Measurements from ENCODE around the gene RAMP1. TPM values are rescaled to one million over a fixed set of nuclear protein-coding genes. Genes with fewer than 3 reads are reported as not detected.

RAMP1 gene
- total RNA-seq, 1 donor = 2.1 TPM

DNA sequence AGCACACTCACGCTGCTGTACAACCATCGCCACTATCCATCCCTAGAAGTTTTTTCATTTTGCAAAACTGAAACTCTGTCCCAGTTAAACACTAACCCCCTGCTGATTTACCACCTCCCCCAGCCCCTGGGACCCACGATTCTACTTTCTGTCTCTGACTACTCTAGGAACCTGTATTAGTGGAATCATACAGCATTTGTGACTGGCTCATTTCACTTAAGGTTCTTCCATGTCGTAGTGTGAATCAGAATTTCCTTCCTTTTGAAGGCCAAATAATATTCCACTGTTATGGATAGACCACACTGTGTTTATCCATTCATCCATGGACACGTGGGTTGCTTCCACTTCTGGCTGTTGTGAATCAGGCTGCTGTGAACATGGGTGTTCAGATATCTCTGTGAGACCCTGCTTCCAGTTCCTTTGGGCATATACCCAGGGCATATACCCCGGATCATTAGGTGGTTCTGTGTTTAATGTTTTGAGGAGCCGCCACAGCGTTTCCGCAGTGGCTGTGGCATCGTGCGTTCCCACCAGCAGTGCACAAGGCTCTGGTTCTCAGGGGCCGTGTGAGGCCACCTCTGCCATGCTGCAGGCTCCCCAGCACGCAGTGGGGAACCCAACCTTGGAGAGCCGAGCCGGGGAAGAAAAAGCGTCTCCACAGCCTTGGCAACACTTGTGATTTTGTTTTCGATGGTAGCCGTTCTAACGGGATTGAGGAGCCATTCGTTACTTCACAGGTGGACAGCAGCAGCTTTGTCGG is 10.1 kb downstream of the RAMP1 start:
- Histone ChIP-seq H3K4me1 (ENCODE audit: insufficient read depth, low read length) (peaks cover 3% of the 10 kb centered on the region), H3K27me3 (ENCODE audit: insufficient read depth, low read length) (no peaks in the 10 kb centered on the region), H3K4me3 (ENCODE audit: low read length) (no peak overlapping the region), H3K9me3 (ENCODE audit: low read depth, low read length) (no peaks in the 10 kb centered on the region)

DNA sequence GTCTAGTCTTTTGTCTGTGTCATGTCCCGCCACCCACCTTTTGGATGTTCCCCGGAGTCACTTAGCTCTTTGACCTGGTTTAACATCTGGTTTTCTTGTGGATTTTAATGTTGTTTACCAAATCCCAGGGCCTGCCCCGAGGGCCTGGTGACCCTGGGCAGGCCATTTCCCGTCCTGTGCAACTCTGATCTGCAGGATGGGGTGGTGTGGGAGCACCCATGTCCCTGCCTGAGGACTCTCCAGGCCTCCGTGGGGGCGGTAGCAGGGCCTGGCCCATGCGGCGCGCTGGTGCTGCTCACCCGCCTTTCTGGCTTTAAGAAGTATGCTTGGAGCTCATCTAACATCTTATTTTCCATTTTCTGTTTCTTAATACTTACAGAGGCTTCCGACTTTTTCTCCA is 10.7 kb downstream of the RAMP1 start:
- no peak overlapping the region for H3K4me3 ChIP-seq (ENCODE audit: low read length)
- no peaks in the 10 kb centered on the region for H3K27me3 ChIP-seq (ENCODE audit: insufficient read depth, low read length)
- peaks cover 3% of the 10 kb centered on the region for H3K4me1 ChIP-seq (ENCODE audit: insufficient read depth, low read length)
- no peaks in the 10 kb centered on the region for H3K9me3 ChIP-seq (ENCODE audit: low read depth, low read length)

DNA sequence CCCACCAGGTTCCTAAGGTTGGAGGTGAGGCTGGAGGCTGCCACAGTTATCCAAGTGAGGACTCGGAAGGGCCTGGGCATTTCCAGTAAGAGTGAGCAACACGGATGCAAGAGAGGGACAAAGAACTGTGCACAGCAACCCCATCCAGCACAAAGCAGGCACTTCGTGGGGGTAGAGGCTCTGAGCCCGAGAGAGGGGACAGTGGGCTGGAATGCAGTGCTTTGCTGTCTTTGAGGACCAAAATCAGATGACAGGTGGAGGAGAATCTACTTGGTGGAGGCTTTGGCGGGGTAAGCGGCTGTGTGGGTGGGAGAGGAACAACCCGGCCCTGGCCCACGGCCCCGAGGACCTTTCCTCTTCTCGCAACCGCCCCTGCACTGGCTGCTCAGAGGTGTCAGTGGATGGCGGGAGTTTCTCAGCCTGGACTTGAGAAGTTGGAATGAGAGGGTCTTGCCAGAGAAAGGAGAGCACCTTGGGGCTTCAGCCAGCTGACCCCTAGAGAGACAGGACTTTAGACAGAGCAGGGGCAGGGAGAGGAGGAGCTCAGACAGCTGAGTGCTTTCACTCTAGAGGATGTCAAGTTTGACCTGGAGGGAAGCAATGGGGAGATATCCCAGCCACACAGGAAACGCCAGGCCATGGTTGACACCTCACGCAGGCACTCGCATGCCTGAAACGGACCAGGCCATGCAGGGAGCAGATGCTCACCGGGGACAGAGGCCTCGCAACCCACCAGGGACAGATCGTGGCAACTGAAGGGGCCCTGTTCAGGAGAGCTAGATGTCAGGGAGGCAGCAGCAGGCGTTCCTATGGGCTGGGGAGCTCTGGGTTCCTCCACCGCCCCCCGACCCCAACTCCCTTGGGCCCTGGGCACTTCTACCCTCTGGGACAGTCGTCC is 11.6 kb downstream of the RAMP1 start:
- Histone ChIP-seq H3K9me3 (ENCODE audit: low read depth, low read length) (no peaks in the 10 kb centered on the region), H3K4me3 (ENCODE audit: low read length) (no peak overlapping the region), H3K4me1 (ENCODE audit: insufficient read depth, low read length) (peaks cover 3% of the 10 kb centered on the region), H3K27me3 (ENCODE audit: insufficient read depth, low read length) (no peaks in the 10 kb centered on the region)

DNA sequence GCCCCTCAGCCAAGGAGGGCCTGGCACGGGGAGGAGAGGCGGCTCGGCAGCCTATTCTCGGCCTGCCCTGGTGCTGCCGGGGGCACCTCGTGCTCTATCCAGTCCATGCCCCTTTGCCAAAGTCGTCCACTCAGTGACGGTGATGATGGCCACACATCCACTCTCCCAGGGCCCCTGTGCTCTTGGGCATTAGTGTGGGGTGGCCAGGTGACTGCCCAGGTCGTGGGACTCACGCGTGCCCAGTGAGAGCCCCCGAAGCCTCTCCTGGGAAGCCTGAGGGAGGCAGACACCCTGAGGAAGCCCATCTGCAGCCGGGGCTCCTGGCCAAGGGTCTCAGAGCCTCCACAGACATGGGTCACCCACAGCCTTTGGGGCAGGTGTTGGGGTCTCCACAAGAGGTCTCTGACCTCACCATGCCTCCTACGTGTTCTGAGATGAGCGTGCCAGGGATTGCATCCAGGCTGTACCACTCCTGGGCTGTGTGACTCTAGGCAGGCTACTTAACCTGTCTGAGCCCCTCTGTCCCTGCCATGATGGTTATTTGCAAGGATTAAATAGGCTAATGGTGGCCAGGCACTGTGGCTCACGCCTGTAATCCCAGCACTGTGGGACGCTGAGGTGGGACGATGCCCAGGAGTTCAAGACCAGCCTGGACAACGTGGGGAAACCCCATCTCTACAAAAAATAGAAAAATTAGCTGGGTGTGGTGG is 12.9 kb downstream of the RAMP1 start:
- peaks cover 3% of the 10 kb centered on the region for H3K4me1 ChIP-seq (ENCODE audit: insufficient read depth, low read length)
- H3K27me3 ChIP-seq (ENCODE audit: insufficient read depth, low read length) = no peaks in the 10 kb centered on the region
- no peak overlapping the region for H3K4me3 ChIP-seq (ENCODE audit: low read length)
- H3K9me3 ChIP-seq (ENCODE audit: low read depth, low read length) = no peaks in the 10 kb centered on the region

DNA sequence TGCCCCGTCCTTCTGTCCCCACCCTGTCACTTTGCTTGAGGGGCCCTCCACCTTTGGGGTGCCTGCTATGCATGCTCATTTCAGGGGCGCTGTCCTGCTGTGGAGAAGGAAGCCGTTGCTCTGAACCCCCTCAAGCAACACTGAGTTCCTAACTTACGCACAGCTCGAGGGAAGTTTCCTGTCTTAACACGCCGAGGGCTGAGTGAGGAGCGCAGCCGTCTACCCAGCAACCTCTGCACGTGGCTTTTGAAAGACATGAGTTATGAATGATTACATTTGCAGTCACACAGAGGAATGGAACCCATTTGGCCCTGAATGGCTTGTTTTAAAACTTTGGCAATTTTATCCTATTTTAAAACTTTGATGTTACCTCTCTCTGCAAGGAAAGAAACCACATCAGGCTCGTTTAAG is 14.0 kb downstream of the RAMP1 start:
- H3K27me3 ChIP-seq (ENCODE audit: insufficient read depth, low read length) = no peaks in the 10 kb centered on the region
- H3K9me3 ChIP-seq (ENCODE audit: low read depth, low read length) = no peaks in the 10 kb centered on the region
- peaks cover 3% of the 10 kb centered on the region for H3K4me1 ChIP-seq (ENCODE audit: insufficient read depth, low read length)
- H3K4me3 ChIP-seq (ENCODE audit: low read length) = no peak overlapping the region

DNA sequence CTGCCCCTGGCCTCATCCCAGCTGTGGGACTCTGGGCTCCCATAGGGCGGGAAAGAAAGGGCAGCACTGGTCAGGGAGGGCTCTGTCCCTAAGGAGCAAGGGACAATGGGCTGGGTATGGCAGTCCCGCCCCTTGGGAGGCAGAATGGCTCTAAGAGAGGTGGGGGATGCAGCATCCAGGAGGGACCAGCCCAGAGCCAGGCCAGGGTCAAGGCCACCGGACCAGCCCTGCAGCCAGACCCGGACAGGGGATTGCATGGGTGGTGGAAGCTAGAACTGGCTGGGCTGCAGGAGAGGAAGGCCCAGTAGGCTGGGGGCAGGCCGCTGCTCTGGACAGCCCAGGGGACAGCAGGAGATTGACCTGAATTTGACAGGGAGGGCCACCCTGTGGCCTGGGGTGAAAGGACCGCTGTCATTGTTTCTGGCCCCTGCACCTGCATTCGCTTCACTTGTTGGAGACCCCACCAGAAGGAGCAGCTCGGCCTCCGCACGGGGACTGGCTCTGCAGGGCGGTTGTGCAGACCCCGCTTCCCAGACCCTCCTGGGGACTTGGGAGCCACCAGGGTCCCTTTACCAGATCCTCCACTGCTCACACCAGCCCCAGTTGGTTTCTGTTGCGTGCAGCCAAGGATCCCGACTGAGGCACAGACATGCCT is 14.6 kb downstream of the RAMP1 start:
- Histone ChIP-seq H3K9me3 (ENCODE audit: low read depth, low read length) (no peaks in the 10 kb centered on the region), H3K27me3 (ENCODE audit: insufficient read depth, low read length) (no peaks in the 10 kb centered on the region), H3K4me3 (ENCODE audit: low read length) (no peak overlapping the region)

DNA sequence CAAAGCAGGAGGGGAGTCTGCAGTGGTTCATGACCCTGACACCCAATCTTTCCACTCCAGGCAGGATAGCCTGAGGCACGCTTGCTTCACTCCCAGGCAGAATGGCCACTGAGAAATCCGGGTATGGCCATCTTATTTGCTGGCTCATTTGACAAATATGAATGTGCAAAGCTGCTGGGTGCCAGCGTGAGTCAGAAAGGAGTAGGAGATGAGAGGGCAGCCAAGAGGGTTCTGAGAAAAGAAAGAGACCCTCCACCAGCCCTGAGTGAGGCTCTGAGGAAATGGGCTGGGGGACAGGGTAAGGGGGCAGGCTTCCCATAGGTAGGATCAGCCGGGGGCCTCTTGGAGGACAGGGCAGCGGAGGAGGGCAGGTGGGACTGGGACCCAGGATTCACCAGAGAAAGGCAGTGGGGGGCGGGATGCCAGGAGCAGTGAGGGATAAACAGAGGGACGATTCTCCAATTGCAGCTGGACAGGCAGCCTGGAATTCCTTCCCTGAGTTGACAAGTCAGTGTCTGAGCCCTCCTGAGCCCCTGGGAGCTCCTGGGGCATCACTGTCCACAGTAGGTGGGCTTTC is 15.2 kb downstream of the RAMP1 start:
- Histone ChIP-seq H3K4me1 (ENCODE audit: insufficient read depth, low read length) (no peaks in the 10 kb centered on the region), H3K9me3 (ENCODE audit: low read depth, low read length) (no peaks in the 10 kb centered on the region), H3K27me3 (ENCODE audit: insufficient read depth, low read length) (no peaks in the 10 kb centered on the region), H3K4me3 (ENCODE audit: low read length) (no peak overlapping the region)

More for the DNA sequence above, 14.6 kb downstream of the RAMP1 start:
- no peaks in the 10 kb centered on the region for H3K4me1 ChIP-seq (ENCODE audit: insufficient read depth, low read length)

DNA sequence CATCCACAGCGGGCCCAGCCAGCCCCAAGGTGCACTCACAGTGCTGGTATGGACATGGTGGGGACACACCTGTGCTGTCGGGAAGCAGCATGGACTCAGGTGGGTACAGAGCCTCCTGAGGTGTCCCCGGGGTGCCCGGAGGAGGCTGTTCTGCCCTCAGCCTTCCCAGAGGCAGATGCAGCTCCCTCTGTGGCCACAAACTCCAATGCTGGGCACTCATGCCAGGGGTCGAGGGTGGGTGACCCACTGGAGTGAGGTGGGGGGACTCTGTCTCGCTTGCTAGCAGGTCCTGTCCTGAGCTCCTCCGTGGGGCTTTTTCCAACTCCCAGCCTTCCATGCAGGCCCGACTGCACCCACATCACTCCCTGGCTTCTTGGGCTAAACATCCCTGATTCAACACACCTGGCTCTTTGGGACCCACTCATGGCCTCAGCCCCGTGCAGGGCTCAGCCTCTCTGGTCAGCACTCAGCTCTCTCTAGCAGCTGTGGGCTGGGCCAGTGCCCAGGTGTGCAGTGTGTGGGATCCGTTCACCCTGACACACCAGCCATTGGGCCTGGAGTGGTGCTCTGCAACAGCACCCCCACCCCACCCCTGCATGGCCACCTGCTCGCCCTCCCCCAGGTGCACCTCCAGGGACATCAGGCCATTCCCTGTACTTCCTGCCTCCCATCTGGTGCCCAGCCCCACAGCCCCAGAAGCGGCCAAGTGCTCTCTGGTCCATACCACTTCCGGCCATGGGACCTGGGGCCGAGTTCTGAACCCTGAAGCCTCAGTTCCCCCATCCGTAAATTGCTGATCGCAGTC is 16.0 kb downstream of the RAMP1 start:
- no peak overlapping the region for H3K4me3 ChIP-seq (ENCODE audit: low read length)
- no peaks in the 10 kb centered on the region for H3K27me3 ChIP-seq (ENCODE audit: insufficient read depth, low read length)
- H3K4me1 ChIP-seq (ENCODE audit: insufficient read depth, low read length) = no peaks in the 10 kb centered on the region
- H3K9me3 ChIP-seq (ENCODE audit: low read depth, low read length) = no peaks in the 10 kb centered on the region

DNA sequence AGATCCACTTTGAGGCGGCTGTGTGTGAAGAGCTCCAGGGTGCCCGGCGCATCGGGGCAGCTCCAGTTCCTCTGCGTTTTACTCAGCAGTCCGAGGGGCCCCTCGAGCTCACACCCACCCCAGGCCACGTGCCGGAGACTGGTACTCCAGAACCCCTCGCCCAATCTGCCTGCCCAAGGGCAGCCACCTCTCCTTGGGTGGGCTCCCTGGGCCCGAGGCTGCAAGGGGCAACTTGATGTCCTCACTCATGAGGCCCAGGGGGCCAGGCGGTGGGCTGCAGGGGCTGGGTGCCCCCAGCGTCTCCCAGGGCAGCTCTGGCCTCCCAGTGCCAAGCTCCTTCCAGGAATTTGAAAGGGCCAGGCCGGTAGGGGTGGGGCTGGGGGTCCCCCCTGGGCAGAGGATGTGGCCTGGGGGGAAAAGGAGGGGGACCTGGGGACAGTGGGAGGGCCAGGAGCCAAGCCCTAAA is 16.7 kb downstream of the RAMP1 start:
- H3K4me1 ChIP-seq (ENCODE audit: insufficient read depth, low read length) = no peaks in the 10 kb centered on the region
- no peaks in the 10 kb centered on the region for H3K9me3 ChIP-seq (ENCODE audit: low read depth, low read length)
- H3K27me3 ChIP-seq (ENCODE audit: insufficient read depth, low read length) = no peaks in the 10 kb centered on the region
- no peak overlapping the region for H3K4me3 ChIP-seq (ENCODE audit: low read length)

DNA sequence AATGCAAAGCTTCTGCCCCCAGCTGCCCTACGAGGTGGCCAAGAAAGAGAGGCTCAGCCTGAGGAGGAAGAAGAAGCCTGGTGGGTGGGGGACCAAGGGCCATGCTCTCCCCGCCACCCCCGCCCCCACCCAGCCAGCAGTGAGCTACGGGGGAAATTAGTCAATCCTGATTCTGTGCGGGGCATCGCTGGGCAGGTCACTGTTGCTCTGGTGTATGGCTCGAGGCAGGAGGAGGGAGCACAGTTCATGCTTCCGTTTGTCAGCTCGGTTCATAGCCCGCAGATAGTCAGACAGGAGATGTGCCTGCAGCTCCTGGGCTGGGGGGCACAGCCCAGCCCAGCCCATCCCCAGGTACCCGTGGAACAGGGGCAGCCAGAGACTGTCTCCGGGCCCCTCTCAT is 17.1 kb downstream of the RAMP1 start:
- Histone ChIP-seq H3K27me3 (ENCODE audit: insufficient read depth, low read length) (no peaks in the 10 kb centered on the region), H3K9me3 (ENCODE audit: low read depth, low read length) (no peaks in the 10 kb centered on the region)

DNA sequence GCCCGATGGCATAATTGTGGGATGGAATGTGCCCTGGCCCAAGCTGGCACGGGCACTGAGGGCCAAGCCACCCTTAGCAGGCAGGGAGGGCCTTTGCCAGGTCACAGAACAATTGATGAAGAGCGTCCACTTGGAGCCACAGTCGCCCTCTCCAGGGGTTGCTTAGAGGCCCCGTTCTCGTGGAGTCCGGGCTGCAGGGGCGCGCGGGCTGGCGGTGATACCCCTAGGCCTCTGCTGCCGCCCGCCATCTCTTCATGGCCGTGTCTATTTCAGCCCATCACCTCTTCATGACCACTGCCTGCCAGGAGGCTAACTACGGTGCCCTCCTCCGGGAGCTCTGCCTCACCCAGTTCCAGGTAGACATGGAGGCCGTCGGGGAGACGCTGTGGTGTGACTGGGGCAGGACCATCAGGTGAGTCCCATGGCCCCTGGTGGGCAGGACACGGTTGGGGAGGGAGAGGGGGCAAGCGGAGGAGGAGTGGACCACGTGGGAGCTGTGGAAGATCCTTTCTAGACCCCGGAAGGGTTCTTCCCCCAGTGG is 17.6 kb downstream of the RAMP1 start:
- H3K9me3 ChIP-seq (ENCODE audit: low read depth, low read length) = no peaks in the 10 kb centered on the region
- H3K4me1 ChIP-seq (ENCODE audit: insufficient read depth, low read length) = no peaks in the 10 kb centered on the region
- H3K27me3 ChIP-seq (ENCODE audit: insufficient read depth, low read length) = no peaks in the 10 kb centered on the region
- no peak overlapping the region for H3K4me3 ChIP-seq (ENCODE audit: low read length)

More for the DNA sequence above, 17.1 kb downstream of the RAMP1 start:
- Histone ChIP-seq H3K4me3 (ENCODE audit: low read length) (no peak overlapping the region), H3K4me1 (ENCODE audit: insufficient read depth, low read length) (no peaks in the 10 kb centered on the region)

DNA sequence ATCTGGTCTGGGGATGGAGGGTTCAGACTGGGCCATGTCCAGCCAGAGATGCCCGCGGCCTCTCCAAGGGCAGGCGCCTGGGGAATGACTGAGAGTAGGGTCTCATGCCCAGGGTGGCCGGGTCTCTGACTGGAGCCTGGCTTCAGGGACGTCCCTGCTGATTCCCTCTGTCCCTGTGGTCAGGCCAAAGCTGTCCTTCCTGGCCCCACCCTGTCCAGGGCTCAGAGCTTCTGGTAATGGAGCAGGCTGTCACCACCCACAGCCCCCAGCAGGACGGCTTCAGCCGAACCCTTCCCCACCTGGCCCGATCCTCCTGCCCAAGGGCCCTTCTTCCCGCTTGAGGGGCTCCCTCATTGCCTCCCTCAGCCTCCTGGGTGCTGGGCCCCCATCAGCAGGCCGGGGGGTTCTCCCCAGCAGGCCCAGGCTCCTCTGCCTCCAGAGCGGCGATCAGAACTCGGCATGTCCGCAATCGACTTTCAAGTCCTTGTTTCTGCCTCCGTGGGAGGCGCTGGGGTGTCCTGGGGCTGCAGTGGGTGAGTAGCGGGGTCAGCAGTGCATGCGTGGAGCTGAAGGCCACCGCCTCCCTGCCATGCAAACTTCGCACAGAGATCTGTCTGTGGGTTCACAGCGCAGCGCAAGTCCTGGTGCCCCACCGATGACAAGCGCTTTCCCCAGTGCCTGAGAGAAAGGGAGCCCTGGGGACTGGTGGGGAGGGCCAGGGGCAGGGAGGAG is 18.3 kb downstream of the RAMP1 start:
- H3K4me3 ChIP-seq (ENCODE audit: low read length) = no peak overlapping the region

More for the DNA sequence above, 18.3 kb downstream of the RAMP1 start:
- H3K4me1 ChIP-seq (ENCODE audit: insufficient read depth, low read length) = no peaks in the 10 kb centered on the region
- H3K9me3 ChIP-seq (ENCODE audit: low read depth, low read length) = no peaks in the 10 kb centered on the region
- H3K27me3 ChIP-seq (ENCODE audit: insufficient read depth, low read length) = no peaks in the 10 kb centered on the region
